ENCODE results near the gene PCDHGA9.

DNA sequence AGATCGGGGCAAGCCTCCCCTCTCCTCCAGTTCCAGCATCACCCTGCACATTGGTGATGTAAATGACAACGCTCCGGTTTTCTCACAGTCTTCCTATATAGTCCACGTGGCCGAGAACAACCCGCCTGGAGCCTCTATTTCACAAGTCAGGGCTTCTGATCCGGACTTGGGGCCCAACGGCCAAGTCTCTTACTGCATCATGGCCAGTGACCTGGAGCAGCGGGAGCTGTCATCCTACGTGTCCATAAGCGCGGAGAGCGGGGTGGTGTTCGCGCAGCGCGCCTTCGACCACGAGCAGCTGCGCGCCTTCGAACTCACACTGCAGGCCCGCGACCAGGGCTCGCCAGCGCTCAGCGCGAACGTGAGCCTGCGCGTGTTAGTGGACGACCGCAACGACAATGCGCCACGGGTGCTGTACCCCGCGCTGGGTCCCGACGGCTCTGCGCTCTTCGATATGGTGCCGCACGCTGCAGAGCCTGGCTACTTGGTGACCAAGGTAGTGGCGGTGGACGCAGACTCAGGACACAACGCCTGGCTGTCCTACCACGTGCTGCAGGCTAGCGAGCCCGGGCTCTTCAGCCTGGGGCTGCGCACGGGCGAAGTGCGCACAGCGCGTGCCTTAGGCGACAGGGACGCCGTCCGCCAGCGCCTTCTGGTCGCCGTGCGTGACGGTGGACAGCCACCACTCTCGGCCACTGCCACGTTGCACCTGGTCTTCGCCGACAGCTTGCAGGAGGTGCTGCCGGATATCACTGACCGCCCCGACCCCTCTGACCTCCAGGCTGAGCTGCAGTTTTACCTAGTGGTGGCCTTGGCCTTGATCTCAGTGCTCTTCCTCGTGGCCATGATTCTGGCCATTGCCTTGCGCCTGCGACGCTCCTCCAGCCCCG is 13.2 kb upstream of the PCDHGA9 start:
- TF ChIP-seq POLR2A (IDR thresholded peaks at IDR 0.05) (no peak), CTCF (IDR thresholded peaks at IDR 0.05) (no peak), POLR2AphosphoS5 (IDR thresholded peaks at IDR 0.05) (no peak)
